OCI-LY1 (cell line): ENCODE measurements around the gene FSTL5.

Source experiments
- H2AFZ ChIP-seq: fragments of 200-600 bp; sonication (generic), shearing (Covaris generic); 2 replicates; pipeline ENCODE4 v1.6.0; 2014; ENCODE audit warnings: antibody characterized with exemption, mild to moderate bottlenecking, low read length
- H3F3A ChIP-seq: fragments of 200-600 bp; sonication (generic), shearing (Covaris generic); 2 replicates; pipeline ENCODE4 v1.6.0; 2014; ENCODE audit warnings: mild to moderate bottlenecking, antibody characterized with exemption, low read length, moderate library complexity; ENCODE audit not compliant: insufficient read depth
- H3K27ac ChIP-seq: fragments of 200-600 bp; sonication (generic); 2 replicates; pipeline ENCODE4 v1.5.1; 2014; ENCODE audit warnings: low read length, mixed run types, mild to moderate bottlenecking, low read depth; ENCODE audit not compliant: poor library complexity, severe bottlenecking
- H3K27me3 ChIP-seq: fragments of 200-600 bp; sonication (generic); 2 replicates; pipeline ENCODE4 v1.6.0; 2014; ENCODE audit warnings: antibody characterized with exemption, mild to moderate bottlenecking, low read length, moderate library complexity; ENCODE audit not compliant: insufficient read depth
- H3K36me3 ChIP-seq: fragments of 200-600 bp; sonication (generic); 2 replicates; pipeline ENCODE4 v1.6.1; 2014; ENCODE audit warnings: mild to moderate bottlenecking, antibody characterized with exemption, low read length, moderate library complexity, mixed read lengths; ENCODE audit not compliant: insufficient read depth
- H3K4me1 ChIP-seq: fragments of 200-600 bp; sonication (generic); 2 replicates; pipeline ENCODE4 v1.5.1; 2014; ENCODE audit warnings: mild to moderate bottlenecking, low read length, moderate library complexity; ENCODE audit not compliant: insufficient read depth, severe bottlenecking
- H3K4me2 ChIP-seq: fragments of 200-600 bp; sonication (generic), shearing (Covaris generic); 2 replicates; pipeline ENCODE4 v1.6.1; 2014; ENCODE audit warnings: low read length
- H3K4me3 ChIP-seq: fragments of 200-600 bp; sonication (generic); 2 replicates; pipeline ENCODE4 v1.5.1; 2014; ENCODE audit warnings: low read length, low read depth, mild to moderate bottlenecking, mixed read lengths; ENCODE audit not compliant: poor library complexity, severe bottlenecking
- H3K79me2 ChIP-seq: fragments of 200-600 bp; shearing (Covaris generic); 2 replicates; pipeline ENCODE4 v1.6.1; 2016; ENCODE audit warnings: mixed run types, low read length, mixed read lengths; ENCODE audit not compliant: insufficient read depth
- H3K9ac ChIP-seq: fragments of 200-600 bp; sonication (generic), shearing (Covaris generic); 2 replicates; pipeline ENCODE4 v1.6.1; 2014; ENCODE audit warnings: mild to moderate bottlenecking, low read length, mixed read lengths
- H3K9me2 ChIP-seq: fragments of 200-600 bp; sonication (generic), shearing (Covaris generic); 2 replicates; pipeline ENCODE4 v1.6.1; 2014; ENCODE audit warnings: low read depth, mild to moderate bottlenecking, low read length, mixed read lengths
- H3K9me3 ChIP-seq: fragments of 200-600 bp; shearing (Covaris generic); 2 replicates; pipeline ENCODE4 v1.6.1; 2014; ENCODE audit warnings: low read length, mixed read lengths
- H4K20me1 ChIP-seq: fragments of 200-600 bp; sonication (generic), shearing (Covaris generic); 2 replicates; pipeline ENCODE4 v1.6.0; 2016; ENCODE audit warnings: mild to moderate bottlenecking, low read length; ENCODE audit not compliant: insufficient read depth
- EZH2 ChIP-seq: fragments of 200-600 bp; sonication (generic), shearing (Covaris generic); IDR thresholded peaks from 2 replicates; pipeline ENCODE4 v1.8.0; 2017; ENCODE audit warnings: borderline replicate concordance, mixed run types, mild to moderate bottlenecking, antibody characterized with exemption, low read length, moderate library complexity, mixed read lengths
- TF ChIP-seq, protein P1 (sequence below): fragments of 200-600 bp; sonication (generic), shearing (Covaris generic); IDR thresholded peaks from 2 replicates; pipeline ENCODE4 v1.5.1; 2017; ENCODE audit warnings: mild to moderate bottlenecking, antibody characterized with exemption, low read length, moderate library complexity, mixed read lengths

The FSTL5 gene

DNA sequence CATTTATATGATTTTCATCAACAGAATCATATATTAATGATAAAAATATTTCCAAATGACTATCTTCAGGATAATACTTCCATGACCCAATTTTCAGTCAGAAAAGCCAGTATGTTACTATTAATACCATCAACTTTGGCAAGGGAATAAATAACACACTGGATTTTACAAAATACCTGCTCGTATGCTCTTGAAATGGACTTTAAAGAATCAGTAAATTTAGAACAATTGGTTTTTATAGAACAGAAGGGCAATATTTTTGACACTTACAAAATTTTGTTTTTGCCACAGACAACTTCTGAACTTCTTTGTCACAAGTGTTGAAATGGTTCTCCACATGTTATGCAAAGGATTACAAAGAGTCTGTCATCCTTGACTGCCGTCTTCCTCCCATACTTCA is 700.4 kb downstream of the FSTL5 start:
- H3K27ac ChIP-seq = no peak overlapping the region
- no peak overlapping the region for H2AFZ ChIP-seq
- TF ChIP-seq EZH2 = no peak
- TF ChIP-seq, protein P1, sequence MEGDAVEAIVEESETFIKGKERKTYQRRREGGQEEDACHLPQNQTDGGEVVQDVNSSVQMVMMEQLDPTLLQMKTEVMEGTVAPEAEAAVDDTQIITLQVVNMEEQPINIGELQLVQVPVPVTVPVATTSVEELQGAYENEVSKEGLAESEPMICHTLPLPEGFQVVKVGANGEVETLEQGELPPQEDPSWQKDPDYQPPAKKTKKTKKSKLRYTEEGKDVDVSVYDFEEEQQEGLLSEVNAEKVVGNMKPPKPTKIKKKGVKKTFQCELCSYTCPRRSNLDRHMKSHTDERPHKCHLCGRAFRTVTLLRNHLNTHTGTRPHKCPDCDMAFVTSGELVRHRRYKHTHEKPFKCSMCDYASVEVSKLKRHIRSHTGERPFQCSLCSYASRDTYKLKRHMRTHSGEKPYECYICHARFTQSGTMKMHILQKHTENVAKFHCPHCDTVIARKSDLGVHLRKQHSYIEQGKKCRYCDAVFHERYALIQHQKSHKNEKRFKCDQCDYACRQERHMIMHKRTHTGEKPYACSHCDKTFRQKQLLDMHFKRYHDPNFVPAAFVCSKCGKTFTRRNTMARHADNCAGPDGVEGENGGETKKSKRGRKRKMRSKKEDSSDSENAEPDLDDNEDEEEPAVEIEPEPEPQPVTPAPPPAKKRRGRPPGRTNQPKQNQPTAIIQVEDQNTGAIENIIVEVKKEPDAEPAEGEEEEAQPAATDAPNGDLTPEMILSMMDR = no peak
- no peak overlapping the region for H3K4me3 ChIP-seq
- H4K20me1 ChIP-seq = no peaks in the 10 kb centered on the region
- H3K4me1 ChIP-seq = no peaks in the 10 kb centered on the region
- H3F3A ChIP-seq = no peaks in the 10 kb centered on the region
- no peaks in the 10 kb centered on the region for H3K27me3 ChIP-seq
- no peaks in the 10 kb centered on the region for H3K9me2 ChIP-seq
- H3K9ac ChIP-seq = no peak overlapping the region
- H3K36me3 ChIP-seq = no peaks in the 10 kb centered on the region
- no peaks in the 10 kb centered on the region for H3K9me3 ChIP-seq
- no peak overlapping the region for H3K4me2 ChIP-seq
- H3K79me2 ChIP-seq = no peaks in the 10 kb centered on the region

DNA sequence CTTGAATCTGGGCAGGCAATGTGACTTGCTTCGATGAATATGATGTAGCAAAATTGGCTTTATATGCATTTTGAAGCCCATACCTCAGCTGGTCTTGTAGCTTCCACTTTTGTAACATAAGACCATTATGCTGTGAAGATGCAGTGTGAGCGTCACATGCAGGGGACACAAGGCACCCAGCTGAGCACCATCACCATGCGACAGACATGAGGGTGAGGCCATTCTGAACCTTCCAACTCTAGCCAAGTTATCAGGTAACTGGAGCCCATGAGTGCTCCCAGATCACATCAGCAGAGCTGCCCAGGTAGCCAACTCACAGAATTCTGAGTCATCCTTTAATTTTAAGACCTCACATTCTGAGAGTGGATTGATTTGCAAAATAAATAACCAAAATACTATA is 705.9 kb downstream of the FSTL5 start:
- no peaks in the 10 kb centered on the region for H3K9me2 ChIP-seq
- no peaks in the 10 kb centered on the region for H3F3A ChIP-seq
- no peaks in the 10 kb centered on the region for H3K4me1 ChIP-seq
- no peak overlapping the region for H3K4me2 ChIP-seq
- no peak overlapping the region for H3K27ac ChIP-seq
- H3K4me3 ChIP-seq = no peak overlapping the region
- no peak overlapping the region for H3K9ac ChIP-seq
- no peaks in the 10 kb centered on the region for H4K20me1 ChIP-seq
- H3K9me3 ChIP-seq = no peaks in the 10 kb centered on the region
- TF ChIP-seq, protein P1 = no peak
- TF ChIP-seq EZH2 = no peak
- no peaks in the 10 kb centered on the region for H3K27me3 ChIP-seq
- no peaks in the 10 kb centered on the region for H3K36me3 ChIP-seq
- no peaks in the 10 kb centered on the region for H3K79me2 ChIP-seq
- no peak overlapping the region for H2AFZ ChIP-seq

DNA sequence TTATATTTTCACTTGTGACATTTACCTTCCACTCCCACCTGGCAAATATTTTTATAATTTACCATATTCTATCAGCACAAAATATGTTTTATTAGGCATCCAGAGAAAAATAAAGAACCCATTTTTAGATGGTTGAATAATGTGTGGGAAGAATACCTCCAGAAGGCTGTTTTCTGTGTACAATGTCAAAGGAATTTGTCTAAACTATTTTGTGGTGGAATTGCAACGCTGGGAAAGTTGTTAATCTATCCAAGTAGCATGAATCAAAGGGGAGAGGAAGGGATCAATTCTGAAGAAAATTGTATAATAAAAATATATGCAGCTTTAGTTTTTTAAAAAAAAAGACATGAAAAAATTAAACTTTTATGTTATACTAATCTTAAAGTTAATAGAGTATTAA is 706.5 kb downstream of the FSTL5 start:
- Histone ChIP-seq H2AFZ (no peak overlapping the region), H3K9me2 (no peaks in the 10 kb centered on the region), H3K4me3 (no peak overlapping the region), H3K36me3 (no peaks in the 10 kb centered on the region), H3K4me1 (no peaks in the 10 kb centered on the region), H3K9me3 (no peaks in the 10 kb centered on the region), H3K27ac (no peak overlapping the region), H3K27me3 (no peaks in the 10 kb centered on the region), H3K79me2 (no peaks in the 10 kb centered on the region), H3K9ac (no peak overlapping the region), H3F3A (no peaks in the 10 kb centered on the region), H4K20me1 (no peaks in the 10 kb centered on the region), H3K4me2 (no peak overlapping the region)
- TF ChIP-seq, protein P1 = no peak
- TF ChIP-seq EZH2 = no peak
